ENCODE results near the gene TRIM14.

TRIM14 gene

GRCh38 chr9:98135558-98135934, 16.5 kb upstream of the TRIM14 start:
- Histone ChIP-seq H2BK15ac (ENCODE audit: low read depth, poor library complexity, severe bottlenecking) (no peak overlapping the region), H3K27me3 (ENCODE audit: control insufficient read depth in 1 of 2, insufficient read depth in 1 of 2, low read length in 2 of 2) (peaks cover 0 to 26% of the 10 kb centered on the region in 2 experiments), H2AFZ (ENCODE audit: low read depth, low read length) (no peak overlapping the region), H2BK120ac (ENCODE audit: low read depth, low read length) (no peak overlapping the region), H3K9ac (ENCODE audit: low read length) (no peak overlapping the region), H3K23ac (ENCODE audit: low read length in 2 of 2) (no peak overlapping the region), H4K8ac (ENCODE audit: low read length) (no peak overlapping the region), H3K4me3 (ENCODE audit: insufficient read depth in 1 of 2, low read depth in 1 of 2, low read length in 2 of 2) (no peak overlapping the region), H3K4me1 (ENCODE audit: control insufficient read depth, insufficient read depth, low read depth, low read length) (peaks cover 1% of the 10 kb centered on the region), H2BK5ac (ENCODE audit: low read depth, low read length, poor library complexity, severe bottlenecking) (no peak overlapping the region), H2BK12ac (ENCODE audit: low read length in 2 of 2) (no peak overlapping the region), H2AK5ac (ENCODE audit: low read length, severe bottlenecking) (no peak overlapping the region), H3K14ac (ENCODE audit: low read length in 2 of 2) (no peak overlapping the region), H3K36me3 (ENCODE audit: control insufficient read depth in 1 of 2, insufficient read depth in 2 of 2, low read depth in 1 of 2, low read length in 2 of 2) (peaks cover 0 to 2% of the 10 kb centered on the region in 2 experiments), H3K27ac (ENCODE audit: low read length, poor library complexity, severe bottlenecking) (no peak overlapping the region), H3K18ac (ENCODE audit: low read depth in 1 of 2, low read length in 2 of 2) (no peak overlapping the region), H3K79me1 (replicated peaks; ENCODE audit: low read length, poor library complexity, severe bottlenecking) (no peaks in the 10 kb centered on the region), H3K4ac (ENCODE audit: low read depth in 1 of 2, low read length in 2 of 2) (no peak overlapping the region), H3K9me3 (ENCODE audit: control insufficient read depth, low read length) (no peaks in the 10 kb centered on the region), H3K4me2 (ENCODE audit: low read length, poor library complexity, severe bottlenecking) (no peak overlapping the region), H4K91ac (ENCODE audit: low read length) (no peak overlapping the region)
- DNase-seq, result no peak
- whole genome bisulfite sequencing, result 96% methylated on average over 4 of the region's 4 CpGs

GRCh38 chr9:98134702-98135557, 15.9 kb upstream of the TRIM14 start:
- no peak overlapping the region for H3K4me3 ChIP-seq (ENCODE audit: insufficient read depth in 1 of 2, low read depth in 1 of 2, low read length in 2 of 2)
- no peaks in the 10 kb centered on the region for H3K9me3 ChIP-seq (ENCODE audit: control insufficient read depth, low read length)
- no peak for DNase-seq
- H3K9ac ChIP-seq (ENCODE audit: low read length), result no peak overlapping the region
- no peak overlapping the region for H3K4me2 ChIP-seq (ENCODE audit: low read length, poor library complexity, severe bottlenecking)
- no peak overlapping the region for H3K23ac ChIP-seq (ENCODE audit: low read length in 2 of 2)
- no peak overlapping the region for H3K4ac ChIP-seq (ENCODE audit: low read depth in 1 of 2, low read length in 2 of 2)
- peaks cover 0 to 2% of the 10 kb centered on the region in 2 experiments for H3K36me3 ChIP-seq (ENCODE audit: control insufficient read depth in 1 of 2, insufficient read depth in 2 of 2, low read depth in 1 of 2, low read length in 2 of 2)
- no peak overlapping the region for H2AK5ac ChIP-seq (ENCODE audit: low read length, severe bottlenecking)
- no peak overlapping the region for H2BK12ac ChIP-seq (ENCODE audit: low read length in 2 of 2)
- peaks cover 1% of the 10 kb centered on the region for H3K4me1 ChIP-seq (ENCODE audit: control insufficient read depth, insufficient read depth, low read depth, low read length)
- no peak overlapping the region for H3K18ac ChIP-seq (ENCODE audit: low read depth in 1 of 2, low read length in 2 of 2)
- no peak overlapping the region for H2BK5ac ChIP-seq (ENCODE audit: low read depth, low read length, poor library complexity, severe bottlenecking)
- H2BK15ac ChIP-seq (ENCODE audit: low read depth, poor library complexity, severe bottlenecking), result no peak overlapping the region
- no peak overlapping the region for H4K8ac ChIP-seq (ENCODE audit: low read length)
- H3K79me1 ChIP-seq (replicated peaks; ENCODE audit: low read length, poor library complexity, severe bottlenecking), result no peaks in the 10 kb centered on the region
- WGBS, result 95% methylated on average over 12 of the region's 12 CpGs
- peaks cover 0 to 29% of the 10 kb centered on the region in 2 experiments for H3K27me3 ChIP-seq (ENCODE audit: control insufficient read depth in 1 of 2, insufficient read depth in 1 of 2, low read length in 2 of 2)
- H2AFZ ChIP-seq (ENCODE audit: low read depth, low read length), result no peak overlapping the region
- no peak overlapping the region for H2BK120ac ChIP-seq (ENCODE audit: low read depth, low read length)
- H3K14ac ChIP-seq (ENCODE audit: low read length in 2 of 2), result no peak overlapping the region
- no peak overlapping the region for H3K27ac ChIP-seq (ENCODE audit: low read length, poor library complexity, severe bottlenecking)
- H4K91ac ChIP-seq (ENCODE audit: low read length), result no peak overlapping the region

GRCh38 chr9:98132806-98133631, 14.0 kb upstream of the TRIM14 start:
- Histone ChIP-seq H4K91ac (ENCODE audit: low read length) (no peak overlapping the region), H2BK120ac (ENCODE audit: low read depth, low read length) (no peak overlapping the region), H2BK15ac (ENCODE audit: low read depth, poor library complexity, severe bottlenecking) (no peak overlapping the region), H3K4me2 (ENCODE audit: low read length, poor library complexity, severe bottlenecking) (no peak overlapping the region), H3K79me1 (replicated peaks; ENCODE audit: low read length, poor library complexity, severe bottlenecking) (no peaks in the 10 kb centered on the region), H3K4ac (ENCODE audit: low read depth in 1 of 2, low read length in 2 of 2) (no peak overlapping the region), H3K14ac (ENCODE audit: low read length in 2 of 2) (no peak overlapping the region), H3K27me3 (ENCODE audit: control insufficient read depth in 1 of 2, insufficient read depth in 1 of 2, low read length in 2 of 2) (peaks cover 0 to 29% of the 10 kb centered on the region in 2 experiments), H3K18ac (ENCODE audit: low read depth in 1 of 2, low read length in 2 of 2) (no peak overlapping the region), H2BK5ac (ENCODE audit: low read depth, low read length, poor library complexity, severe bottlenecking) (no peak overlapping the region), H2AFZ (ENCODE audit: low read depth, low read length) (no peak overlapping the region), H3K9me3 (ENCODE audit: control insufficient read depth, low read length) (no peaks in the 10 kb centered on the region), H3K4me1 (ENCODE audit: control insufficient read depth, insufficient read depth, low read depth, low read length) (peaks cover 5% of the 10 kb centered on the region), H3K36me3 (ENCODE audit: control insufficient read depth in 1 of 2, insufficient read depth in 2 of 2, low read depth in 1 of 2, low read length in 2 of 2) (peaks cover 0 to 2% of the 10 kb centered on the region in 2 experiments), H2AK5ac (ENCODE audit: low read length, severe bottlenecking) (no peak overlapping the region), H3K9ac (ENCODE audit: low read length) (no peak overlapping the region), H3K27ac (ENCODE audit: low read length, poor library complexity, severe bottlenecking) (no peak overlapping the region), H2BK12ac (ENCODE audit: low read length in 2 of 2) (no peak overlapping the region), H3K23ac (ENCODE audit: low read length in 2 of 2) (no peak overlapping the region), H4K8ac (ENCODE audit: low read length) (no peak overlapping the region), H3K4me3 (ENCODE audit: insufficient read depth in 1 of 2, low read depth in 1 of 2, low read length in 2 of 2) (no peak overlapping the region)
- 90% methylated on average over 14 of the region's 14 CpGs for WGBS
- no peak for DNase-seq

- no peak overlapping the region for H2BK5ac ChIP-seq (ENCODE audit: low read depth, low read length, poor library complexity, severe bottlenecking)
- no peak overlapping the region for H3K18ac ChIP-seq (ENCODE audit: low read depth in 1 of 2, low read length in 2 of 2)
- peaks cover 5% of the 10 kb centered on the region for H3K4me1 ChIP-seq (ENCODE audit: control insufficient read depth, insufficient read depth, low read depth, low read length)
- H3K23ac ChIP-seq (ENCODE audit: low read length in 2 of 2), result no peak overlapping the region
- H3K27me3 ChIP-seq (ENCODE audit: control insufficient read depth in 1 of 2, insufficient read depth in 1 of 2, low read length in 2 of 2), result peaks cover 0 to 25% of the 10 kb centered on the region in 2 experiments
- no peak overlapping the region for H2BK12ac ChIP-seq (ENCODE audit: low read length in 2 of 2)
- no peak overlapping the region for H3K4me2 ChIP-seq (ENCODE audit: low read length, poor library complexity, severe bottlenecking)
- H2BK120ac ChIP-seq (ENCODE audit: low read depth, low read length), result no peak overlapping the region
- H4K8ac ChIP-seq (ENCODE audit: low read length), result no peak overlapping the region
- H3K4ac ChIP-seq (ENCODE audit: low read depth in 1 of 2, low read length in 2 of 2), result no peak overlapping the region
- no peak overlapping the region for H4K91ac ChIP-seq (ENCODE audit: low read length)
- H3K27ac ChIP-seq (ENCODE audit: low read length, poor library complexity, severe bottlenecking), result no peak overlapping the region
- no peak for DNase-seq
- H3K79me1 ChIP-seq (replicated peaks; ENCODE audit: low read length, poor library complexity, severe bottlenecking), result no peaks in the 10 kb centered on the region
- no peak overlapping the region for H3K14ac ChIP-seq (ENCODE audit: low read length in 2 of 2)
- H3K9ac ChIP-seq (ENCODE audit: low read length), result no peak overlapping the region
- H2AK5ac ChIP-seq (ENCODE audit: low read length, severe bottlenecking), result no peak overlapping the region
- no peak overlapping the region for H3K4me3 ChIP-seq (ENCODE audit: insufficient read depth in 1 of 2, low read depth in 1 of 2, low read length in 2 of 2)
- 96% methylated on average over 9 of the region's 9 CpGs for WGBS
- no peak overlapping the region for H2BK15ac ChIP-seq (ENCODE audit: low read depth, poor library complexity, severe bottlenecking)
- peaks cover 0 to 2% of the 10 kb centered on the region in 2 experiments for H3K36me3 ChIP-seq (ENCODE audit: control insufficient read depth in 1 of 2, insufficient read depth in 2 of 2, low read depth in 1 of 2, low read length in 2 of 2)
- H2AFZ ChIP-seq (ENCODE audit: low read depth, low read length), result no peak overlapping the region
- no peaks in the 10 kb centered on the region for H3K9me3 ChIP-seq (ENCODE audit: control insufficient read depth, low read length)
These were observed 13.1 kb upstream of the TRIM14 start for GRCh38 chr9:98132158-98132557.
